A673 (cell line): ENCODE measurements around the gene SRRD. TPM values are rescaled to one million over a fixed set of nuclear protein-coding genes. Genes with fewer than 3 reads are reported as not detected.

Source experiments
- BruUV-seq: library from RNA; stranded (reverse); fragments of 400-500 nt; replicated peaks from 2 replicates; lab custom pipeline; 2021; lab: Mats Ljungman, UMichigan
- CTCF ChIA-PET: fragments of 300-600 bp; sonication (Branson Sonifier 250); formaldehyde crosslinking; loops from one replicate; lab custom pipeline; 2022; ENCODE audit warnings: antibody characterized with exemption; lab: Charles Lee
- POLR2A ChIA-PET: fragments of 300-600 bp; sonication (Branson Sonifier 250); formaldehyde crosslinking; loops from one replicate; lab custom pipeline; 2022; ENCODE audit warnings: antibody characterized with exemption; ENCODE audit not compliant: low non-redundant PET; lab: Charles Lee
- DNase-seq: peaks from one replicate; pipeline ENCODE4 v3.0.0-alpha.2; 2015; ENCODE audit warnings: low spot score
- H3K27ac ChIP-seq: fragments of 200-600 bp; sonication (generic); 2 replicates; pipeline ENCODE4 v1.5.1; 2016; ENCODE audit warnings: mixed run types, low read depth, mild to moderate bottlenecking, mixed read lengths, antibody characterized with exemption, low read length; ENCODE audit not compliant: poor library complexity, severe bottlenecking
- H3K27me3 ChIP-seq: fragments of 200-600 bp; sonication (generic); replicated peaks from 2 replicates; pipeline ENCODE4 v1.6.1; 2017; ENCODE audit warnings: mixed run types, low read depth, mild to moderate bottlenecking, mixed read lengths, antibody characterized with exemption, low read length; ENCODE audit not compliant: insufficient read depth, poor library complexity
- H3K36me3 ChIP-seq: fragments of 200-600 bp; sonication (generic); 2 replicates; pipeline ENCODE4 v1.6.1; 2016; ENCODE audit warnings: mixed run types, mild to moderate bottlenecking, mixed read lengths, antibody characterized with exemption, low read length; ENCODE audit not compliant: insufficient read depth, poor library complexity, severe bottlenecking
- H3K4me1 ChIP-seq: fragments of 200-600 bp; sonication (generic); 2 replicates; pipeline ENCODE4 v1.6.1; 2017; ENCODE audit warnings: mixed run types, mild to moderate bottlenecking, mixed read lengths, antibody characterized with exemption, low read length; ENCODE audit not compliant: insufficient read depth, poor library complexity, severe bottlenecking
- H3K4me3 ChIP-seq: fragments of 200-600 bp; sonication (generic); 2 replicates; pipeline ENCODE4 v1.5.1; 2016; ENCODE audit warnings: low read depth, mixed run types, mild to moderate bottlenecking, mixed read lengths, low read length; ENCODE audit not compliant: poor library complexity, severe bottlenecking
- H3K9me3 ChIP-seq: fragments of 200-600 bp; sonication (generic); 2 replicates; pipeline ENCODE4 v1.6.1; 2016; ENCODE audit warnings: mixed run types, low read depth, mild to moderate bottlenecking, mixed read lengths, antibody characterized with exemption, low read length; ENCODE audit not compliant: poor library complexity, severe bottlenecking
- EZH2 ChIP-seq: fragments of 200-600 bp; sonication (generic); IDR thresholded peaks from 2 replicates; pipeline ENCODE4 v1.6.1; 2017; ENCODE audit warnings: borderline replicate concordance, low read depth, mild to moderate bottlenecking, mixed read lengths, antibody characterized with exemption, low read length; ENCODE audit not compliant: poor library complexity, severe bottlenecking
- intact Hi-C: fragments of 100-400 bp; cut with micrococcal nuclease; formaldehyde crosslinking; loops from one replicate; pipeline ENCODE4 v1.10.0; 2022; ENCODE audit not compliant: unreplicated experiment
- total RNA-seq: library from RNA; stranded (reverse); gene quantifications from 2 replicates; pipeline ENCODE4 v1.2.3, GENCODE V29; 2021
- TF ChIP-seq, protein P1 (sequence below): fragments of 300-800, 200-600 bp; sonication (generic); conservative IDR thresholded peaks from 2 replicates; pipeline ENCODE4 v1.5.1; 2017; ENCODE audit warnings: low read depth, mild to moderate bottlenecking, antibody characterized with exemption, low read length, moderate library complexity, mixed read lengths

Gene SRRD
- total RNA-seq, 1 experiment from 2014 or later, result 28.8 TPM

DNA sequence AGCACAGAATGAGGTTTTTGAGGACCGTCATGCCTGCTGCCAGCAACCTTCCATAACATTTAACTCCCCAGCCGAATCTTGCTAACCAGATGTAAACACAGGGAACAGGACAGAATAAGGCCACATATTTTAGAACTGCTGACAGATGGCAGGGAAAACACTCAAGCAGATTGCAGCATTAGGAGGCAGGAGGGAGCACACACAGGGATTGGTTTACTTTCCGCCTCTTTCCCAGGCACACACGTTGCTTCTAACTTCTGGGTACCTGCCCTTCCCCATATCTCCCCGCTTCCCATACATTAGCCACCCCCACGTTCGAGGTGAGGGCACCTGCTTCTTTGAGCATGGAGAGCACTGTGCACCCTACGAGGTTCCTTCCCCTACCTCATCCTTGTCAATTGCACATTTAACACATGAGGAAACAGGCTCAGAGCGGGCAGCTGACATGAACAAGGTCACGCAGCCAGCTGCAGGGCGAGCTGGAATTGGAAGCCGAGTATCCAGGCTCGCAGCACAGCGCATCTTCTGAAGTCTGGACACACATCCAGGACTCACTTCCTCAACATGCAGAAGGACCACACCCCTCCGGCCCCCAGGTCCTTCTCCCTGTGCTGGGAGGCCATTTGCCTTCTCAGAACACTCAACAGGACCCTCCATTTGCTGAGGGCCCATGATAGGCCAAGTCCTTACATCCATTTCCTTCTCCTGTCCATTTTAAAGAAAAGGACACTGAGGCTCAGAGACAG lies 35.9 kb upstream of the SRRD start:
- H3K27ac ChIP-seq, result no peak overlapping the region
- intact Hi-C loops, result no loop called here
- peaks cover 15% of the 10 kb centered on the region for H3K36me3 ChIP-seq
- CTCF ChIA-PET, result no interaction called here
- H3K9me3 ChIP-seq, result no peaks in the 10 kb centered on the region
- BruUV-seq, result no TSS peak
- peaks cover 11% of the 10 kb centered on the region for H3K4me1 ChIP-seq
- H3K27me3 ChIP-seq, result no peaks in the 10 kb centered on the region
- POLR2A ChIA-PET, result no interaction called here
- H3K4me3 ChIP-seq, result no peak overlapping the region
- TF ChIP-seq, protein P1, sequence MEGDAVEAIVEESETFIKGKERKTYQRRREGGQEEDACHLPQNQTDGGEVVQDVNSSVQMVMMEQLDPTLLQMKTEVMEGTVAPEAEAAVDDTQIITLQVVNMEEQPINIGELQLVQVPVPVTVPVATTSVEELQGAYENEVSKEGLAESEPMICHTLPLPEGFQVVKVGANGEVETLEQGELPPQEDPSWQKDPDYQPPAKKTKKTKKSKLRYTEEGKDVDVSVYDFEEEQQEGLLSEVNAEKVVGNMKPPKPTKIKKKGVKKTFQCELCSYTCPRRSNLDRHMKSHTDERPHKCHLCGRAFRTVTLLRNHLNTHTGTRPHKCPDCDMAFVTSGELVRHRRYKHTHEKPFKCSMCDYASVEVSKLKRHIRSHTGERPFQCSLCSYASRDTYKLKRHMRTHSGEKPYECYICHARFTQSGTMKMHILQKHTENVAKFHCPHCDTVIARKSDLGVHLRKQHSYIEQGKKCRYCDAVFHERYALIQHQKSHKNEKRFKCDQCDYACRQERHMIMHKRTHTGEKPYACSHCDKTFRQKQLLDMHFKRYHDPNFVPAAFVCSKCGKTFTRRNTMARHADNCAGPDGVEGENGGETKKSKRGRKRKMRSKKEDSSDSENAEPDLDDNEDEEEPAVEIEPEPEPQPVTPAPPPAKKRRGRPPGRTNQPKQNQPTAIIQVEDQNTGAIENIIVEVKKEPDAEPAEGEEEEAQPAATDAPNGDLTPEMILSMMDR, result no peak
- no peak for TF ChIP-seq EZH2
- no peak for DNase-seq

DNA sequence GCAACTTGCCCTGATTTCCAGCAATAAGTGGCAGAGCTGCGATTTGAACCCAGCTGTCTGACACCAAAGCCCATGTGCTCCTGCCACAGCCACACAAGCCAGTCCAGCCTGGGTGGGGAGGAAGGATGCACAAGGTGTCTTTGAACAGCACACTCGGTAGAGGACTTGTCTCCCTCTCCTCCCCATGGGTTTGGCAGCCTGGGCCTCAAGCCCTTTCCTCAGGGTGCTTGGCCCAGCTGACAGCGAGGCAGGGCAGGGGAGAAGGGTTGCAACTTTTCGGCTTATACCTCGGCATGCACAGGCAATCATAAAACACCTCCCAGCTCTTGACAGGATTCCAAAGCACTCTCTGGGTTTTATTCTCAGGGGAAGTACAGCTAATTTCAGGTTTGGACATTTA lies 35.3 kb upstream of the SRRD start:
- BruUV-seq, result no TSS peak
- intact Hi-C loops, result no loop called here
- Histone ChIP-seq H3K4me3 (no peak overlapping the region), H3K36me3 (peaks cover 20% of the 10 kb centered on the region), H3K9me3 (no peaks in the 10 kb centered on the region), H3K27ac (no peak overlapping the region), H3K27me3 (no peaks in the 10 kb centered on the region), H3K4me1 (peaks cover 11% of the 10 kb centered on the region)
- TF ChIP-seq EZH2, result no peak
- TF ChIP-seq, protein P1, result no peak
- ChIA-PET POLR2A (no interaction called here), CTCF (no interaction called here)
- DNase-seq, result no peak

DNA sequence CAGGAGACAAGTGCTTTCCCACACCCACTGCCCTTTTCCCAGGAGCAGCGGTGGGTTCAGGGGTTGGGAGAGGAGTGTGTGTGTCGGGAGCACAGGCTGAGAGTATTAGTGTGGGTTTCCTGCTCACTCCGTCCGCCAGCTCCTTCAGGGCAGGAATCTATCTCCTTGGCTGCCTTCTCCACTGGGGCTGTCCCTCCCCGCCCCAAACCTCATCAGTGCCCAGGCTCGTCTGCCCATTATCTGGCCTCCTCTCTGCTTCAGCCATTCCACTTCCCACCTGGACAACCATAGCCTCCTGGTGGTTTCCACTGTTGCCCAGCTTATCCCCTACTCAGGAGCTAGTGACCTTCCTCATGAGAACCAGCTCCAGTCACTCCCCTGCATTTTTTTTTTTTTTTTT lies 34.7 kb upstream of the SRRD start:
- H3K27me3 ChIP-seq, result no peaks in the 10 kb centered on the region
- intact Hi-C loops, result no loop called here
- H3K9me3 ChIP-seq, result no peaks in the 10 kb centered on the region
- no peak for TF ChIP-seq EZH2
- TF ChIP-seq, protein P1, result no peak
- BruUV-seq, result no TSS peak
- ChIA-PET CTCF (no interaction called here), POLR2A (no interaction called here)
- H3K4me3 ChIP-seq, result no peak overlapping the region
- peaks cover 11% of the 10 kb centered on the region for H3K4me1 ChIP-seq
- peaks cover 24% of the 10 kb centered on the region for H3K36me3 ChIP-seq
- DNase-seq, result no peak
- no peak overlapping the region for H3K27ac ChIP-seq
